MCF 10A (cell line): Measurements from ENCODE around the gene FNDC8. TPM values are rescaled to one million over a fixed set of nuclear protein-coding genes. Genes with fewer than 3 reads are reported as not detected.

Experiments
- BruUV-seq: library from RNA; stranded (reverse); fragments of 400-500 nt; replicated peaks from 2 replicates; lab custom pipeline; 2021; lab: Mats Ljungman, UMichigan
- CTCF ChIA-PET: fragments of 300-600 bp; sonication (Branson Sonifier 250); formaldehyde crosslinking; extraction: SDS; loops from one replicate; lab custom pipeline; 2021; ENCODE audit warnings: antibody characterized with exemption, inconsistent platforms; lab: Yijun Ruan, JAX
- POLR2A ChIA-PET: fragments of 300-600, 350-650 bp; sonication (Branson Sonifier 250); formaldehyde crosslinking; extraction: SDS; loops from one replicate; lab custom pipeline; 2020; ENCODE audit warnings: antibody characterized with exemption, inconsistent platforms; lab: Yijun Ruan, JAX
- DNase-seq: peaks from one replicate; pipeline ENCODE4 v3.0.0-alpha.2; 2018; ENCODE audit not compliant: unreplicated experiment
- H3K27ac Mint-ChIP-seq: one replicate; pipeline ENCODE4 v1.8.0; 2022; ENCODE audit warnings: mild to moderate bottlenecking, low read depth, mixed read lengths; ENCODE audit not compliant: unreplicated experiment
- H3K27me3 Mint-ChIP-seq: one replicate; pipeline ENCODE4 v1.8.0; 2022; ENCODE audit warnings: mixed read lengths; ENCODE audit not compliant: insufficient read depth, unreplicated experiment
- H3K36me3 Mint-ChIP-seq: one replicate; pipeline ENCODE4 v1.8.0; 2022; ENCODE audit warnings: mild to moderate bottlenecking, moderate library complexity, mixed read lengths; ENCODE audit not compliant: insufficient read depth, unreplicated experiment
- H3K4me1 Mint-ChIP-seq: one replicate; pipeline ENCODE4 v1.8.0; 2022; ENCODE audit warnings: mixed read lengths; ENCODE audit not compliant: insufficient read depth, unreplicated experiment
- H3K4me3 Mint-ChIP-seq: one replicate; pipeline ENCODE4 v1.8.0; 2022; ENCODE audit warnings: mild to moderate bottlenecking, moderate library complexity, mixed read lengths; ENCODE audit not compliant: unreplicated experiment
- H3K9me3 Mint-ChIP-seq: one replicate; pipeline ENCODE4 v1.8.0; 2022; ENCODE audit warnings: mixed read lengths; ENCODE audit not compliant: unreplicated experiment
- intact Hi-C: fragments of 100-400 bp; cut with micrococcal nuclease; formaldehyde crosslinking; loops from 2 replicates; pipeline ENCODE4 v1.14.1; 2022
- total RNA-seq: library from RNA; stranded (reverse); gene quantifications from 2 replicates; pipeline ENCODE4 v1.2.3, GENCODE V29; 2022
- TF ChIP-seq, protein P1 (sequence below): fragments of 200-600 bp; IDR thresholded peaks from one replicate; pipeline ENCODE4 v1.8.0; 2022; ENCODE audit warnings: antibody characterized with exemption, mild to moderate bottlenecking; ENCODE audit not compliant: unreplicated experiment

Gene FNDC8
- total RNA-seq, 1 experiment from 2014 or later = not detected

DNA sequence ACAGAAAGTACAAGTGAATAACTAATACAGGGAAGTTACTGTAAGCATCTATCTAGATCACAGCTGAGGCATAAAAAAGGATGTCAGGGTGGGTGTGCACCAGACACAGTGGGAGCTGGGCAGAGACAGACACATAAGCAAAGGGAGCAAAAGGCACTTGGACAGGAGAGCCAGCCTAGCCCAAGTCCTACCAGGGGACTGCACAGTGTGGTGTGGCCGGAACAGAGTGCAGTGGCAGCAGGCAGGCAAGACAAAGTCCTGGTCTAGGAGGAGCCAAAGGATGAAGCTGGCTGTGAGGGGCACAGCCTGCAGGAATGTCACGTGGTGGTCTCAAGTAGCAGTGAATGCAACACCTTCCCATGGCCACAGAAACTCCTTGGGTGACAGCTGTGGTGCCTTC, 23.6 kb upstream of the FNDC8 start:
- ChIA-PET CTCF (interaction anchor here (1.2 to 2.0 kb wide), 2 partner anchors 8 to 19 kb away, joined by 3 to 7 read pairs; no protein-coding TSS in a partner anchor), POLR2A (interaction anchor here (0.6 to 0.7 kb wide), 2 partner anchors 45 to 280 kb away, joined by 3 read pairs; no protein-coding TSS in a partner anchor)
- Mint-ChIP-seq H3K4me1 (peaks cover 7% of the 10 kb centered on the region), H3K4me3 (no peak overlapping the region), H3K27ac (no peak overlapping the region), H3K9me3 (no peaks in the 10 kb centered on the region), H3K27me3 (no peaks in the 10 kb centered on the region), H3K36me3 (peaks cover 21% of the 10 kb centered on the region)
- BruUV-seq = no TSS peak
- intact Hi-C loops = no loop called here
- TF ChIP-seq, protein P1, sequence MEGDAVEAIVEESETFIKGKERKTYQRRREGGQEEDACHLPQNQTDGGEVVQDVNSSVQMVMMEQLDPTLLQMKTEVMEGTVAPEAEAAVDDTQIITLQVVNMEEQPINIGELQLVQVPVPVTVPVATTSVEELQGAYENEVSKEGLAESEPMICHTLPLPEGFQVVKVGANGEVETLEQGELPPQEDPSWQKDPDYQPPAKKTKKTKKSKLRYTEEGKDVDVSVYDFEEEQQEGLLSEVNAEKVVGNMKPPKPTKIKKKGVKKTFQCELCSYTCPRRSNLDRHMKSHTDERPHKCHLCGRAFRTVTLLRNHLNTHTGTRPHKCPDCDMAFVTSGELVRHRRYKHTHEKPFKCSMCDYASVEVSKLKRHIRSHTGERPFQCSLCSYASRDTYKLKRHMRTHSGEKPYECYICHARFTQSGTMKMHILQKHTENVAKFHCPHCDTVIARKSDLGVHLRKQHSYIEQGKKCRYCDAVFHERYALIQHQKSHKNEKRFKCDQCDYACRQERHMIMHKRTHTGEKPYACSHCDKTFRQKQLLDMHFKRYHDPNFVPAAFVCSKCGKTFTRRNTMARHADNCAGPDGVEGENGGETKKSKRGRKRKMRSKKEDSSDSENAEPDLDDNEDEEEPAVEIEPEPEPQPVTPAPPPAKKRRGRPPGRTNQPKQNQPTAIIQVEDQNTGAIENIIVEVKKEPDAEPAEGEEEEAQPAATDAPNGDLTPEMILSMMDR = no peak
- DNase-seq = no peak

DNA sequence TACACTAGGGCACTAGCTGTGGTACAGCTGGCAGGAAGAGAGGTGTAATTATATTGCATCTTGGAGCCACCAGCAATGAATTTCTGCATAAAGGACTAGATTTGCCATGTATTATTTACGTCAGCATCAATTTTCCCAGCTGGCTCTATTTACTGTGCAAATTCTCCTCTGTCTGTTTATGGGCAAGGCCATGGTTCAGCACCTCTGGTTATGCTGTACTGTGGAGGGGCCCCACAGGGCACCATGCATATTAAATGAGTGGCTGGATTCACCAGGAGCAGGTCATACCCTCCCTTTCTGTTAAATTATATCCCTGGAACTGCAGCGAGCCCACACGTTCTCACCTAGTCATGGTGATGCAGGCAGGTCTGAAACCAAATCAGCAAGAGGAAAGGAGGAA, 21.5 kb upstream of the FNDC8 start:
- TF ChIP-seq, protein P1 = no peak
- CTCF ChIA-PET = interaction anchor here (1.3 kb wide), 1 partner anchor 10 kb away, joined by 3 read pairs; no protein-coding TSS in a partner anchor
- BruUV-seq = no TSS peak

DNA sequence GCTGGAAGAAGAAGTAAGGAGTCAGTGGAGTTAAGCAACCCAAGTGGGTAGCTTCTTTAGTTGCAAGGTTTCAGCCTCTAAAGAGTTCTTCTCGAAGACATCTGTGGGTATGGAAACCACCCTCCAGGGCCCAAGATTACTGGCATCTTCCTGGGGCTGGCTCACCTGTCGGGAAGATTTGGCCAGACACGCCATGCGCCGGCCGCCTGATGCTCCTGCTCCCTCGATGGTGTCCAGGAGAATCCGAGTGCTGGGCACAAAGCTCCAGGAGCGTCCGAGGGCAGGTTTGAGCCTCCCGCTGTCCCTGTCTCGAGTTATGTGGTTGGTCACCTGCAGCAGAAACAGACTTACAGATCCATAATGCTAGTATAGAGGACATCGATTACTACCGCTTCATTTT, 20.4 kb upstream of the FNDC8 start:
- DNase-seq = no peak
- H3K27me3 Mint-ChIP-seq = no peaks in the 10 kb centered on the region
- BruUV-seq = no TSS peak
- CTCF ChIA-PET = interaction anchor here (1.3 kb wide), 1 partner anchor 11 kb away, joined by 3 read pairs; no protein-coding TSS in a partner anchor
- POLR2A ChIA-PET = no interaction called here
- no peak overlapping the region for H3K4me3 Mint-ChIP-seq
- TF ChIP-seq, protein P1 = no peak
- H3K4me1 Mint-ChIP-seq = peaks cover 4% of the 10 kb centered on the region
- intact Hi-C loops = no loop called here
- H3K36me3 Mint-ChIP-seq = peaks cover 29% of the 10 kb centered on the region
- no peaks in the 10 kb centered on the region for H3K9me3 Mint-ChIP-seq
- no peak overlapping the region for H3K27ac Mint-ChIP-seq

More for the DNA sequence above, 21.5 kb upstream of the FNDC8 start:
- POLR2A ChIA-PET = no interaction called here
- Mint-ChIP-seq H3K36me3 (peaks cover 28% of the 10 kb centered on the region), H3K9me3 (no peaks in the 10 kb centered on the region), H3K27ac (no peak overlapping the region), H3K4me1 (peaks cover 7% of the 10 kb centered on the region), H3K4me3 (no peak overlapping the region), H3K27me3 (no peaks in the 10 kb centered on the region)
- no peak for DNase-seq
- intact Hi-C loops = no loop called here

DNA sequence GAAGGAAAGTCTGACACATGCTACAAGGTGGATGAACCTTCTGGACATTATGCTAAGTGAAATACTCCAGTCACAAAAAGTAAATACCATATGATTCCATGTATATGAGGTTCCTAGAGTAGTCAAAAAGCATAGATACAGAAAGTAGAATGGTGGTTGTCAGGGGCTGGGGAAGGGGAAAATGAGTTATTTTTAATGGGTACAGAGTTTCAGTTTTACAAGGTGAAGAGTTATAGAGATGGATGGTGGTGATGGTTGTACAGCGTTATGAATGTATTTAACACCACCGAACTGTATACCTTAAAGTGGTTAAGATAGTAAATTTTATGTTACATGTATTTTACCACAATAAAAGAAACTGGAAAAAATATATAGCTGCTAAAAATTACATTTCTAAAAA, 19.7 kb upstream of the FNDC8 start:
- CTCF ChIA-PET = interaction anchor here (1.1 to 2.7 kb wide), 4 partner anchors 9 to 48 kb away, joined by 3 to 15 read pairs (median 4); no protein-coding TSS in a partner anchor
- Mint-ChIP-seq H3K27ac (no peak overlapping the region), H3K9me3 (no peaks in the 10 kb centered on the region), H3K4me3 (no peak overlapping the region), H3K27me3 (no peaks in the 10 kb centered on the region), H3K36me3 (peaks cover 29% of the 10 kb centered on the region), H3K4me1 (peaks cover 4% of the 10 kb centered on the region)
- POLR2A ChIA-PET = no interaction called here
- TF ChIP-seq, protein P1 = no peak
- no peak for DNase-seq
- intact Hi-C loops = no loop called here
- BruUV-seq = no TSS peak
